Activated CD8-positive, alpha-beta memory T cell treated with anti-CD3 and anti-CD28 coated beads, Interleukin-2, amount 10 ng/mL, durations not matched to agents 7 days and 5 days (primary cell): ENCODE data around the gene CATSPER1. TPM values are rescaled to one million over a fixed set of nuclear protein-coding genes. Genes with fewer than 3 reads are reported as not detected.

Source experiments
- ATAC-seq: fragments of 150-1000 bp; cut with Tn5 transposase; one replicate; pipeline ENCODE4 v1.10.0; 2021; ENCODE audit warnings: moderate library complexity
- CTCF ChIA-PET: fragments of 350-600 bp; sonication (Branson Sonifier 250); formaldehyde crosslinking; loops from one replicate; lab custom pipeline; 2021; ENCODE audit warnings: antibody characterized with exemption; lab: Charles Lee
- DNase-seq: peaks from one replicate; pipeline ENCODE4 v3.0.0-alpha.2; 2020
- H3K27ac Mint-ChIP-seq: one replicate; pipeline ENCODE4 v1.8.0; 2021; ENCODE audit warnings: mild to moderate bottlenecking, mixed read lengths
- H3K27me3 Mint-ChIP-seq: one replicate; pipeline ENCODE4 v1.8.0; 2021; ENCODE audit warnings: mixed read lengths
- H3K36me3 Mint-ChIP-seq: one replicate; pipeline ENCODE4 v1.8.0; 2021; ENCODE audit warnings: mild to moderate bottlenecking, mixed read lengths
- H3K4me1 Mint-ChIP-seq: one replicate; pipeline ENCODE4 v1.8.0; 2021; ENCODE audit warnings: mixed read lengths
- H3K4me3 Mint-ChIP-seq: one replicate; pipeline ENCODE4 v1.8.0; 2021; ENCODE audit warnings: mild to moderate bottlenecking, moderate library complexity, mixed read lengths
- H3K9me3 Mint-ChIP-seq: one replicate; pipeline ENCODE4 v1.8.0; 2022; ENCODE audit warnings: low read depth, mixed read lengths
- total RNA-seq, 2 experiments: library from RNA; stranded (reverse); gene quantifications; one replicate each; pipeline ENCODE4 v1.2.3, GENCODE V29; 2021

Gene CATSPER1
- total RNA-seq, 2 experiments from 2014 or later, result 0.54 TPM; not detected in 1

GRCh38 chr11:66066751-66067150 is 40.5 kb upstream of the CATSPER1 start:
- peaks cover 60% of the 10 kb centered on the region for H3K36me3 Mint-ChIP-seq
- H3K4me3 Mint-ChIP-seq, result no peak overlapping the region
- peaks cover 41% of the 10 kb centered on the region for H3K4me1 Mint-ChIP-seq
- no peaks in the 10 kb centered on the region for H3K27me3 Mint-ChIP-seq
- DNase-seq (no peak), ATAC-seq (no peak)
- H3K9me3 Mint-ChIP-seq, result no peaks in the 10 kb centered on the region
- peak overlapping the region; percentile 63 for H3K27ac Mint-ChIP-seq
- CTCF ChIA-PET, result interaction anchor here (1.2 to 10.7 kb wide), 8 partner anchors 8 to 155 kb away, joined by 3 to 95 read pairs (median 33); partner anchors contain the start of gene SF3B2

DNA sequence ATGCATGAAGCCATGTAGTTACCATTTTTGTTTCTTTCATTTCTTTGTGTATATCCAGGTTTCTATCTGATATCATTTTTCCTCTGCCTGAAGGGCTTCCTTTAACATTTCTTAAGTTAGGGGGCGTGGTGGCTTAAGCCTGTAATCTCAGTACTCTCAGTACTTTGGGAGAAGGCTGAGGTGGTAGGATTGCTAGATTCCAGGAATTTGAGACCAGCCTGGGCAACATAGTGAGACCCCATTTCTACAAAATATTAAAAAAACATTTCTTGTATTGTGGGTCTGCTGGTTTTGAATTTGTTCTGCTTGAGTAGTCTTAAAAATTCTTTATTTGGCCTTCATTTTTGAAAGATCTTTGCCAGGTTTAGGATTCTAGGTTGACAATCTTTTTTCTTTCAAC is 38.3 kb upstream of the CATSPER1 start:
- H3K9me3 Mint-ChIP-seq, result no peaks in the 10 kb centered on the region
- no peaks in the 10 kb centered on the region for H3K27me3 Mint-ChIP-seq
- ATAC-seq (no peak), DNase-seq (no peak)
- peaks cover 74% of the 10 kb centered on the region for H3K36me3 Mint-ChIP-seq
- no peak overlapping the region for H3K27ac Mint-ChIP-seq
- CTCF ChIA-PET, result interaction anchor here (1.7 to 10.7 kb wide), 4 partner anchors 11 to 71 kb away, joined by 4 to 95 read pairs (median 50); partner anchors contain the start of gene SF3B2
- peaks cover 45% of the 10 kb centered on the region for H3K4me1 Mint-ChIP-seq
- no peak overlapping the region for H3K4me3 Mint-ChIP-seq

- CTCF ChIA-PET, result interaction anchor here (1.2 to 10.7 kb wide), 4 partner anchors 19 to 71 kb away, joined by 3 to 95 read pairs (median 6); no protein-coding TSS in a partner anchor
- DNase-seq (no peak), ATAC-seq (no peak)
- Mint-ChIP-seq H3K9me3 (no peaks in the 10 kb centered on the region), H3K4me3 (no peak overlapping the region), H3K27ac (peak overlapping the region; percentile 10), H3K4me1 (peaks cover 38% of the 10 kb centered on the region), H3K27me3 (no peaks in the 10 kb centered on the region), H3K36me3 (peaks cover 80% of the 10 kb centered on the region)
Measured at GRCh38 chr11:66063900-66064299, 37.6 kb upstream of the CATSPER1 start.

DNA sequence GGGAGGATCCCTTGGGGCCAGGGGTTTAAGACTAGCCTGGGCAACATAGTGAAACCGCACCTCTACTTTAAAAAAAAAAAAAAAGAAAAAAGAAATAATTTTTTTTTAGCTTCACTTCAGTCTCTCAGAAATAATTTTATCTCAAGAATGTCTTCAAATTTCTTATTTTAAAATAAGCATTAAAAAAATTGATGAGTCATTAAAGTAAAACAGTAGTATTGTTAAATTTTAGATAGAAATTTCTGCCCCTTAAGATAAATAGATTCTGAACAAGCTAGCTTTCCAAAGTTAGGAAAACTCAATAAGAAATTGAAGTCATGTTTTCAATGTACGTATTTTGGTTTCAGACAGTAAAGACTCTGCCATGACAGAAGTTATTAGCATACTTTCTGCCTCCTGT is 36.1 kb upstream of the CATSPER1 start:
- no peak overlapping the region for H3K4me3 Mint-ChIP-seq
- no peaks in the 10 kb centered on the region for H3K27me3 Mint-ChIP-seq
- no peak for DNase-seq
- no peaks in the 10 kb centered on the region for H3K9me3 Mint-ChIP-seq
- peaks cover 26% of the 10 kb centered on the region for H3K4me1 Mint-ChIP-seq
- CTCF ChIA-PET, result interaction anchor here (0.9 to 2.0 kb wide), 2 partner anchors 17 to 54 kb away, joined by 4 to 7 read pairs; no protein-coding TSS in a partner anchor
- no peak overlapping the region for H3K27ac Mint-ChIP-seq
- peaks cover 79% of the 10 kb centered on the region for H3K36me3 Mint-ChIP-seq
- no peak for ATAC-seq

GRCh38 chr11:66061268-66061667 is 35.0 kb upstream of the CATSPER1 start:
- no peaks in the 10 kb centered on the region for H3K9me3 Mint-ChIP-seq
- H3K4me1 Mint-ChIP-seq, result peaks cover 18% of the 10 kb centered on the region
- CTCF ChIA-PET, result no interaction called here
- no peak overlapping the region for H3K4me3 Mint-ChIP-seq
- ATAC-seq, result no peak
- no peak overlapping the region for H3K27ac Mint-ChIP-seq
- no peaks in the 10 kb centered on the region for H3K27me3 Mint-ChIP-seq
- no peak for DNase-seq
- peaks cover 79% of the 10 kb centered on the region for H3K36me3 Mint-ChIP-seq

GRCh38 chr11:66059966-66060680 is 33.8 kb upstream of the CATSPER1 start:
- DNase-seq (no peak), ATAC-seq (no peak)
- H3K27ac Mint-ChIP-seq, result no peak overlapping the region
- no peaks in the 10 kb centered on the region for H3K27me3 Mint-ChIP-seq
- peaks cover 16% of the 10 kb centered on the region for H3K4me1 Mint-ChIP-seq
- no peaks in the 10 kb centered on the region for H3K9me3 Mint-ChIP-seq
- peaks cover 79% of the 10 kb centered on the region for H3K36me3 Mint-ChIP-seq
- CTCF ChIA-PET, result interaction anchor here (1.2 to 2.5 kb wide), 4 partner anchors 8 to 200 kb away, joined by 3 to 16 read pairs (median 4); partner anchors contain the start of gene MUS81
- no peak overlapping the region for H3K4me3 Mint-ChIP-seq

DNA sequence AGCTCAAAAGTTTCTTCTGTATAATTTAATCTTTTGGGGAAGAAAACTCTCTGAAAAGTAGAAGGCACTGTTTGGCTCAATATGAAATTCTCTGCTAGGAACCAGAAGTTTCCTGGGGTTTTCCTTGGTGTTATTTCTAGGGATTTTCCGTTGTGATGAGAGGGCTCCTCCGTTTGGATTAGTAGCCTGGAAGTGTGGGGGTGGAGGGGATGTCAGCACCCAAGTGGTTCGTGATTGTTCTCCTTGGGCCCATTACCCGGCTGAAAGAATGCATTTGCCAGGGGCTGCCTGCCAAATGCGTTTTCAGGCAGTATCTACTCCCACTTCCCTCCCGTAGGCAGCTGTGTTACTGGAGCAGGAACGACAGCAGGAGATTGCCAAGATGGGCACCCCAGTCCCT is 30.2 kb upstream of the CATSPER1 start:
- Mint-ChIP-seq H3K36me3 (peaks cover 66% of the 10 kb centered on the region), H3K9me3 (no peaks in the 10 kb centered on the region), H3K4me3 (no peak overlapping the region), H3K27me3 (no peaks in the 10 kb centered on the region), H3K27ac (no peak overlapping the region), H3K4me1 (peaks cover 25% of the 10 kb centered on the region)
- CTCF ChIA-PET, result interaction anchor here (5.8 to 8.4 kb wide), 2 partner anchors 11 to 12 kb away, joined by 35 to 93 read pairs; no protein-coding TSS in a partner anchor
- ATAC-seq (no peak), DNase-seq (no peak)

- Mint-ChIP-seq H3K4me3 (no peak overlapping the region), H3K36me3 (peaks cover 55% of the 10 kb centered on the region), H3K27me3 (no peaks in the 10 kb centered on the region), H3K9me3 (no peaks in the 10 kb centered on the region), H3K27ac (no peak overlapping the region), H3K4me1 (peaks cover 31% of the 10 kb centered on the region)
- ATAC-seq, result no peak
- DNase-seq, result no peak
- CTCF ChIA-PET, result interaction anchor here (0.9 to 8.4 kb wide), 6 partner anchors 10 to 204 kb away, joined by 3 to 93 read pairs (median 4); no protein-coding TSS in a partner anchor
Measured at GRCh38 chr11:66055021-66055420, 28.7 kb upstream of the CATSPER1 start.

GRCh38 chr11:66052664-66052982 is 26.3 kb upstream of the CATSPER1 start:
- Mint-ChIP-seq H3K27me3 (no peaks in the 10 kb centered on the region), H3K4me1 (peaks cover 35% of the 10 kb centered on the region), H3K9me3 (no peaks in the 10 kb centered on the region), H3K27ac (peak overlapping the region; percentile 99), H3K4me3 (peak overlapping the region; percentile 89), H3K36me3 (peaks cover 36% of the 10 kb centered on the region)
- DNase-seq (no peak), ATAC-seq (no peak)
- CTCF ChIA-PET, result interaction anchor here (1.0 to 8.4 kb wide), 14 partner anchors 8 to 333 kb away, joined by 3 to 93 read pairs (median 6); partner anchors contain the start of gene MUS81

GRCh38 chr11:66051766-66052663 is 25.7 kb upstream of the CATSPER1 start, which contains the start of gene SF3B2:
Gene SF3B2 (plus strand): TSS chr11:66052364. CDS start chr11:66052385, 21 bp downstream.
- DNase-seq (peak; percentile 99), ATAC-seq (peak; percentile 98)
- Mint-ChIP-seq H3K27ac (peak within 1 kb of the TSS; percentile 99), H3K4me1 (peaks cover 35% of the 10 kb centered on the region), H3K9me3 (no peaks in the 10 kb centered on the region), H3K4me3 (peak within 1 kb of the TSS; percentile 89), H3K36me3 (peaks cover 33% of the 10 kb centered on the region), H3K27me3 (no peaks in the 10 kb centered on the region)
- CTCF ChIA-PET, result interaction anchor here (1.0 to 8.4 kb wide), 17 partner anchors 7 to 426 kb away, joined by 3 to 93 read pairs (median 5); partner anchors contain the start of genes KAT5 and MUS81

DNA sequence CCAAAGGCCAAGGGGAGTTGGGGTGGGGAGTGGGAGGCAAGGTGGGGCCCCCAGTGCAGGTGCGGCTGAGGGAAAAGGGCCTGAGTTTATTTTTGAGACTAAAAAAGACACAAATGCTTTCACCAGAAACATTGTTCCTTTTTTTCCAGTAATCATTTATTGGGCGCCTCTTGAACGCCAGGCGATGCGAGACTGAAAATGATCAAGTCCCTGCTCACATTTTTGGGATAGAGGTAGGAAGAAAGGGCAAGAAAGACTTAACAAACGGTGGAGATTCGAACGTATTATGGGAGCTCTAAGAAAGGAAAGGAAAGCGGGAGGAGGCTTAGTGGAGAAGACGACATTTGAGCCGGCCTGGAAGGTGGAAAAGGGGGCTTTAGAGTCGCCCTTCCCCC is 25.1 kb upstream of the CATSPER1 start:
- Mint-ChIP-seq H3K9me3 (no peaks in the 10 kb centered on the region), H3K36me3 (peaks cover 27% of the 10 kb centered on the region), H3K27ac (peak overlapping the region; percentile 83), H3K27me3 (no peaks in the 10 kb centered on the region), H3K4me1 (peaks cover 35% of the 10 kb centered on the region), H3K4me3 (peak overlapping the region; percentile 89)
- CTCF ChIA-PET, result interaction anchor here (1.2 to 8.4 kb wide), 11 partner anchors 15 to 425 kb away, joined by 3 to 93 read pairs (median 6); partner anchors contain the start of genes KAT5 and MUS81
- no peak for DNase-seq
- no peak for ATAC-seq

DNA sequence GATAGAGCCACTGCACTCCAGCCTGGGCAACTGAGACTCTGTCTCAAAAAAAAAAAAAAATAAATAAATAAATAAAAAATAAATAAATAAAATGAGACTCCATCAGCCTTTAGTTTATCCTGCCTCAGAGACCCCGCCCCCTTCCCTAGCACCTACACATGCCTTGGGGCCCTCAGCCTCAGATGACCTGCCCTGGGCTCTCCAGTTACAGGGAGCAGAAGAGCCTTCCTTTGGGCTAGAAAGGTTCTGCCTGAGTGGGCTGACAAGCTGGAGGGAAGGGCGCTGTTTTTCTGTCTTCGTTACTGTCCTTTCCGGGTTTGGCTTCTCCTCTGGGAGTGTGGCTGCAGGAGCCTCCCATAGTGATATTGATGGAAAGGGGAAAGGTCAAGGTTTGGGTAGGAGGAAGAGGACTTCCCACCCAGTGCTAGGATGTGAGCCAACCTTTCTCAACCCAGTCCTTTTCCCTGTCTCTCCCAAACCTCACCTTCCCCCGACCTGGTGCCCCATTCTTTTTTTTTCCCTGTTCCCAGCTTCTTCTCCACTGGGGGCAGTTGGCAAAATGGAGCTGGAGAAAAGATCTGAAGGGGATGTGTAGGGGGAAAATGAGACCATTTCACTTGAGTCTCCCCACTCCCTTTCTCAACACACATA is 24.4 kb upstream of the CATSPER1 start:
- H3K4me1 Mint-ChIP-seq, result peaks cover 35% of the 10 kb centered on the region
- DNase-seq, result no peak
- peak overlapping the region; percentile 19 for H3K27ac Mint-ChIP-seq
- H3K4me3 Mint-ChIP-seq, result peak overlapping the region; percentile 89
- no peak for ATAC-seq
- peaks cover 24% of the 10 kb centered on the region for H3K36me3 Mint-ChIP-seq
- H3K9me3 Mint-ChIP-seq, result no peaks in the 10 kb centered on the region
- CTCF ChIA-PET, result interaction anchor here (0.9 to 8.4 kb wide), 10 partner anchors 15 to 424 kb away, joined by 3 to 93 read pairs (median 6); partner anchors contain the start of genes KAT5 and MUS81
- no peaks in the 10 kb centered on the region for H3K27me3 Mint-ChIP-seq
